HFF-Myc (cell line): Measurements from ENCODE around the gene PDHX.

Experiments
- DNase-seq: peaks from one replicate; pipeline ENCODE4 v3.0.0-alpha.2; 2011; ENCODE audit warnings: low read depth; ENCODE audit errors: extremely low read depth
- H3K4me3 ChIP-seq: replicated peaks from 2 replicates; pipeline ENCODE4 v1.5.1; 2011; ENCODE audit warnings: low read depth, mild to moderate bottlenecking, control low read depth, low read length
- TF ChIP-seq, protein P1 (sequence below): IDR thresholded peaks from 2 replicates; pipeline ENCODE4 v1.5.1; 2012; ENCODE audit warnings: mild to moderate bottlenecking, low read depth, low read length, control low read depth; ENCODE audit errors: missing control alignments

PDHX gene

DNA sequence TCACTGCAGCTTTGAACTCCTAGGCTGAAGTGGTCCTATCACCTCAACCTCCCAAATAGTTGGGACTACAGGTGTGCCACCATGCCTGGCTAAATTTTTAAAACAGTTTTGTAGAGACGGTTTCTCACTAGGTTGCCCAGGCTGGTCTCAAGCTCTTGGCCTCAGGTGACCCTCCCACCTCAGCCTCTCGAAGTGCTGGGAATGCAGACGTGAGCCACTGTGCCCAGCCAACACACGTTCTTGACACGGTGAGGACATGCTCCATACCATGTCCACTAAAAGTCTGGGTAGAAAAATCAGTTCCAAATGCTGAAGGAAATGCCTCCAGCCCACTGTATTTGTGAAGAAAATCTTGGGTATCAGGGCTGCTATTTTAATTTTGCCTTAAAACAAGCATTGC is 46.9 kb downstream of the PDHX start:
- H3K4me3 ChIP-seq, result no peak overlapping the region
- TF ChIP-seq, protein P1, sequence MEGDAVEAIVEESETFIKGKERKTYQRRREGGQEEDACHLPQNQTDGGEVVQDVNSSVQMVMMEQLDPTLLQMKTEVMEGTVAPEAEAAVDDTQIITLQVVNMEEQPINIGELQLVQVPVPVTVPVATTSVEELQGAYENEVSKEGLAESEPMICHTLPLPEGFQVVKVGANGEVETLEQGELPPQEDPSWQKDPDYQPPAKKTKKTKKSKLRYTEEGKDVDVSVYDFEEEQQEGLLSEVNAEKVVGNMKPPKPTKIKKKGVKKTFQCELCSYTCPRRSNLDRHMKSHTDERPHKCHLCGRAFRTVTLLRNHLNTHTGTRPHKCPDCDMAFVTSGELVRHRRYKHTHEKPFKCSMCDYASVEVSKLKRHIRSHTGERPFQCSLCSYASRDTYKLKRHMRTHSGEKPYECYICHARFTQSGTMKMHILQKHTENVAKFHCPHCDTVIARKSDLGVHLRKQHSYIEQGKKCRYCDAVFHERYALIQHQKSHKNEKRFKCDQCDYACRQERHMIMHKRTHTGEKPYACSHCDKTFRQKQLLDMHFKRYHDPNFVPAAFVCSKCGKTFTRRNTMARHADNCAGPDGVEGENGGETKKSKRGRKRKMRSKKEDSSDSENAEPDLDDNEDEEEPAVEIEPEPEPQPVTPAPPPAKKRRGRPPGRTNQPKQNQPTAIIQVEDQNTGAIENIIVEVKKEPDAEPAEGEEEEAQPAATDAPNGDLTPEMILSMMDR, result no peak
- DNase-seq, result no peak

DNA sequence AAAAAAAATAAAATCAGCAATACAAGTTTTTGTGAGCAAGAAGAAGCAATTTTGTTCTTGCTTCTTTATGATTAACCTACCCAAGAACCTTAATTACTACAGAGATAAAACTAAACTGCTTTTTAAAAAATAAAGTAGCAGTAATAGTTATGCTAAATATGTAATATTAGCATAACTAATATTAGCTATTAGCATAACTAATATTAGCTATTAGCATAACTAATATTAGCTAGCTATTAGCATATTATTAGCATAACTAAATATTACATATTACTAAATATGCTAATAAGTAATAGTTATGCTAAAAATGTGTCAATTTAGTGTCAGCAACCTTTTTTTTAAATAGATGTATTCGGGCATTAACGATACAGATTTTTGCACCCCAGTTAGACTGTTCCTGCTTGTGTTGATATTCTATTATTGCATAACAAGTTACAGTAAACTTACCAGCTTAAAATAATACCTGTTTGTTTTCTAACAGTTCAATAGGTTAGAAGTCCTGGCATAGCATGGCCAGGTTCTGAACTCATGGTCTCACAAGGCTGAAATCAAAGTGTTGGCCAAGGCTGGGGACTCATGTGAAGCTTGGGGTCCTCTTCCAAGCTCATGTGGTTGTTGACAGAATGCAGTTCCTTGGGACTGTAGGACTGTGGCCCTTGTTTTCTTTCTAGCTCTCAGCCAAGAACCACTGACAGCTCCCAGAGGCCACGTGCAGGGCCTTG is 48.4 kb downstream of the PDHX start:
- H3K4me3 ChIP-seq, result no peak overlapping the region
- no peak for DNase-seq
- TF ChIP-seq, protein P1, result no peak

DNA sequence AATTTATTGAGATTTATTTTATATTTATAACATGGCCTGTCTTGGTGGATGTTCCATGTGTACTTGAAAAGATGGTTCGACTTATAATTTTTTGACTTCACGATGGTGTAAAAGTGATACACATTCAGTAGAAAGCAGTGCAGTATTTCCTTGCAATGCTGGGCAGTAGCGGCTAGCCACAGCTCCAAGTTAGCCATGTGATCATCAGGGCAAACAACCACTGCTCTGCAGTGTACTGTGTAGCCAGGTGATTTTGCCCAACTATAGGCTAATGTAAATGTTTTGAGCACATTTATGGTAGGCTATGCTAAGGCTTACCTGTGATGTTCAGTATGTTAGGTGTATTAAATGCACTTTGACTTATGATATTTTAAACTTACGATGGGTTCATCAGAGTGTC is 52.4 kb downstream of the PDHX start:
- no peak for DNase-seq
- TF ChIP-seq, protein P1, result no peak
- H3K4me3 ChIP-seq, result no peak overlapping the region

DNA sequence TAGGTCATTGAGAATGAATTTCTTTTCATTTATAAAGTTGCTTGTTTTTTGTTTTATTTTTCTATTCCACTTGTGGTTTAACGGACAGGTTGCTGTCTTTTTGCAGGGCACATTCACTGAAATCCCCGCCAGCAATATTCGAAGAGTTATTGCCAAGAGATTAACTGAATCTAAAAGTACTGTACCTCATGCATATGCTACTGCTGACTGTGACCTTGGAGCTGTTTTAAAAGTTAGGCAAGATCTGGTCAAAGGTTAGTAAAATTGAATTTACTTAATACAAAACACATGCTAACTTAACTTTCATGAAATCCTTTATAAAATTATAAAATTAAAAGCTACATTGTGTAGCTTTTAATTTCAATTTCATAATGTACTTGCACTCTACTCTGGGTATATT is 53.6 kb downstream of the PDHX start:
- DNase-seq, result no peak
- no peak overlapping the region for H3K4me3 ChIP-seq
- TF ChIP-seq, protein P1, result no peak

DNA sequence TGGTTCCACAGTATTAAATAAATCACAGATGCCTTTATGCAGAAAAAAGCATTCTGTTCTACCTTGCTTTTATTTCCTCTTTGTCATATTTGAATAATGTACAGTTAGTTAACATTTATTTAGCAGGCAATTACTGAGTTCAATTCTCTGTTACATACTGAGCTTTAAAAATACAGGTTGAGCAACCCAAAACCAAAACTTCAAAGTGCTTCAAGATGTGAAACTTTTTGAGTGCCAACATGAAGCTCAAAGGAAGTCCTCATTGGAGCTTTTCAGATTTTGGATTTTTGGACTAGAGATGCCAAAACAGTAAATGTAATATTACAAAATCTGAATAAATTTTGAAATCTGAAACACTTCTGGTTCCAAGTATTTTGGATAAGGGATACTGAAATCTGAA is 54.1 kb downstream of the PDHX start:
- TF ChIP-seq, protein P1, result no peak
- H3K4me3 ChIP-seq, result no peak overlapping the region
- no peak for DNase-seq

DNA sequence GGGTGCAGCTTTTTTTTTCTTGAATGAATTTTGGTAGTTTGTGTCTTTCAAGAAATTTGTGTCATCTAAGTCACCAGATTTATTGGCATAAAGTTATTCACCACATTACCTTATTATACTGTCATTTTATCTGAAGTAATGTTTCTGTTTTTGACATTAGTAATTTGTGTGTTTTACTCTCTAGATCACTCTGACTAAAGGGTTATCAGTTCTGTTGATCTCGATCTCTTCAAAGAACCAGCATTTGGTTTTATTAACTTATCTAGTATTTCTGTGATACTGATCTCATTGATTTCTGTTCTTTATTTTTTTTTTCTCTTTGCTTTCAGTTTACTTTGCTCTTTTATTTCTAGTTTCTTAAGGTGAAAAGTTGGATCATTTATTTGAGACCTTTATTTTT is 55.5 kb downstream of the PDHX start:
- no peak for DNase-seq
- TF ChIP-seq, protein P1, result no peak
- no peak overlapping the region for H3K4me3 ChIP-seq

DNA sequence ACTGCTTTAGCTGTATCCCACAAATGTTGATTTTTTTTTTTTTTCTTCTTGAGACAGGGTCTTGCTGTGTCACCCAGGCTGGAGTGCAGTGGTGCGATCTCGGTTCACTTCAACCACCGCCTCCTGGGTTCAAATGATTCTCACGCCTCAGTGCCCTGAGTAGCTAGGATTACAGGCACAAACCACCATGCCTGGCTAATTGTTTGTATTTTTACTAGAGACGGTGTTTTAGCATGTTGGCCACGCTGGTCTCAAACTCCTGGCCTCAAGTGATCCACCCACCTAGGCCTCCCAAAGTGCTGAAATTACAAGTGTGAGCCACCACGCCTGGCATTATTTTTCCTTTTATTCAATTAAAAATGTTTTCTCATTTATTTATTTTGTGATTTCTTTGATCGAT is 55.9 kb downstream of the PDHX start:
- no peak for DNase-seq
- H3K4me3 ChIP-seq, result no peak overlapping the region
- TF ChIP-seq, protein P1, result no peak
